ENCODE results near the gene CADPS2. TPM values are rescaled to one million over a fixed set of nuclear protein-coding genes. Genes with fewer than 3 reads are reported as not detected.

Gene CADPS2
- total RNA-seq, 1 donor from 2014 or later, result 27.8 TPM

DNA sequence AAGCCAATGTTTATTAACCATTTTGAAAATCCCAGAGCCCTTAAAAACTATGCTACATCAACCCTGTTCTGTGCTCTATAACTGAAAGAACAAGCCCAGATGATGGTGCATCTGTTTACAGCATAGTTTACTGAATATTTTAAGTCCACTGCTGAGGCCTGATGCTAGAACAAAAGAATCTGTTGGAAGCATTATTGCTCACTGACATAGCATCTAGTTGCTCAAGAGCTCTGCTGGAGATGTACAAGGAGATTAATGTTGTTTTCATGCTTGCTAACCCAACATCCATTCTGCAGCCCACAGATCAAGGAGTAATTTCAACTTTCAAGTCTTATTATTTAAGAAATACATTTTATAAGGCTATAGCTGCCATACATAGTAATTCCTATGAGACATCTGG, 400.4 kb downstream of the CADPS2 start:
- Mint-ChIP-seq H3K4me1 (ENCODE audit: unreplicated experiment) (no peaks in the 10 kb centered on the region), H3K27ac (ENCODE audit: unreplicated experiment) (no peak overlapping the region), H3K4me3 (ENCODE audit: unreplicated experiment) (no peak overlapping the region), H3K9me3 (ENCODE audit: unreplicated experiment) (no peaks in the 10 kb centered on the region), H3K27me3 (ENCODE audit: unreplicated experiment) (no peaks in the 10 kb centered on the region), H3K36me3 (ENCODE audit: low read depth, unreplicated experiment) (no peaks in the 10 kb centered on the region)
- TF ChIP-seq, protein P1, sequence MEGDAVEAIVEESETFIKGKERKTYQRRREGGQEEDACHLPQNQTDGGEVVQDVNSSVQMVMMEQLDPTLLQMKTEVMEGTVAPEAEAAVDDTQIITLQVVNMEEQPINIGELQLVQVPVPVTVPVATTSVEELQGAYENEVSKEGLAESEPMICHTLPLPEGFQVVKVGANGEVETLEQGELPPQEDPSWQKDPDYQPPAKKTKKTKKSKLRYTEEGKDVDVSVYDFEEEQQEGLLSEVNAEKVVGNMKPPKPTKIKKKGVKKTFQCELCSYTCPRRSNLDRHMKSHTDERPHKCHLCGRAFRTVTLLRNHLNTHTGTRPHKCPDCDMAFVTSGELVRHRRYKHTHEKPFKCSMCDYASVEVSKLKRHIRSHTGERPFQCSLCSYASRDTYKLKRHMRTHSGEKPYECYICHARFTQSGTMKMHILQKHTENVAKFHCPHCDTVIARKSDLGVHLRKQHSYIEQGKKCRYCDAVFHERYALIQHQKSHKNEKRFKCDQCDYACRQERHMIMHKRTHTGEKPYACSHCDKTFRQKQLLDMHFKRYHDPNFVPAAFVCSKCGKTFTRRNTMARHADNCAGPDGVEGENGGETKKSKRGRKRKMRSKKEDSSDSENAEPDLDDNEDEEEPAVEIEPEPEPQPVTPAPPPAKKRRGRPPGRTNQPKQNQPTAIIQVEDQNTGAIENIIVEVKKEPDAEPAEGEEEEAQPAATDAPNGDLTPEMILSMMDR (IDR thresholded peaks at IDR 0.05; ENCODE audit: unreplicated experiment), result no peak
- no peak for DNase-seq (ENCODE audit: low spot score)

DNA sequence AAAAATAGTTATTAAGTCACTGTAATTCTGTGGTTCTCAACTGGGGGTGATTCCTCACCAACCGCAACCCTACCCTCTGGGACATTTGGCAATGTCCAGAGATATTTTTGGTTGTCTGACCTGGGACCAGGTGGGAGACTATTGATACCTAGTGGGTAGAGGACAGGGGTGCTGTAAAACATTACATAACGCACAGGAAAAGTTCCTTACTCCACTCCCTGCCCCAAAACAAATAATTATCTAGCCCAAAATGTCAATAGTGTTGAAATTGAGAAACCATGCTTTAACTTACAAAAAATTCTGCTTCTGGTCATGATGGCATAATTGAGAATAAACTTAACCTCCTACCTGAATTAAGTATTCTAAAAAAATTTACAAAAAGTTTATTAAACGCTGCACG, 404.0 kb downstream of the CADPS2 start:
- Mint-ChIP-seq H3K9me3 (ENCODE audit: unreplicated experiment) (no peaks in the 10 kb centered on the region), H3K4me1 (ENCODE audit: unreplicated experiment) (no peaks in the 10 kb centered on the region), H3K36me3 (ENCODE audit: low read depth, unreplicated experiment) (no peaks in the 10 kb centered on the region), H3K27ac (ENCODE audit: unreplicated experiment) (no peak overlapping the region), H3K4me3 (ENCODE audit: unreplicated experiment) (no peak overlapping the region), H3K27me3 (ENCODE audit: unreplicated experiment) (no peaks in the 10 kb centered on the region)
- DNase-seq (ENCODE audit: low spot score), result no peak
- TF ChIP-seq, protein P1 (IDR thresholded peaks at IDR 0.05; ENCODE audit: unreplicated experiment), result no peak

DNA sequence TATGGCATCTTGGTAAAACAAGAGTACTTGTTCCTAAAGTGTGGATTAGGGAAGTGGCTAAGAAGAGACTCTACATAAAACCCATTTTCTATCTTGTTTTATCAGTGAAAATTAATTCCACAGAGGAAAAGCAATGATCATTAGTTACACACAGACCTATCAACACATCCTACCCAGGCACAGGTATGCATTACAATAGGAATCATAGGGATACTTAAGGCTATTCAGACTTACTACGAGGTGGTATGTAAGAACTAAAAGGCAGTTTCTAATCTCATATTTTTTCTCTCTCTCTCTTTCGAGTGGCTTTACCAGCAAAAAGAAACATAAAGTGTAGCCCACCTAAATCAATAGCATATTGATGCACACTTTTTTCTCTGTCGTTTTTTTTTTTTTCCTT, 415.4 kb downstream of the CADPS2 start:
- Mint-ChIP-seq H3K4me1 (ENCODE audit: unreplicated experiment) (peaks cover 6% of the 10 kb centered on the region), H3K9me3 (ENCODE audit: unreplicated experiment) (no peaks in the 10 kb centered on the region), H3K27me3 (ENCODE audit: unreplicated experiment) (no peaks in the 10 kb centered on the region), H3K4me3 (ENCODE audit: unreplicated experiment) (no peak overlapping the region), H3K27ac (ENCODE audit: unreplicated experiment) (no peak overlapping the region), H3K36me3 (ENCODE audit: low read depth, unreplicated experiment) (no peaks in the 10 kb centered on the region)
- TF ChIP-seq, protein P1 (IDR thresholded peaks at IDR 0.05; ENCODE audit: unreplicated experiment), result no peak
- DNase-seq (ENCODE audit: low spot score), result no peak

DNA sequence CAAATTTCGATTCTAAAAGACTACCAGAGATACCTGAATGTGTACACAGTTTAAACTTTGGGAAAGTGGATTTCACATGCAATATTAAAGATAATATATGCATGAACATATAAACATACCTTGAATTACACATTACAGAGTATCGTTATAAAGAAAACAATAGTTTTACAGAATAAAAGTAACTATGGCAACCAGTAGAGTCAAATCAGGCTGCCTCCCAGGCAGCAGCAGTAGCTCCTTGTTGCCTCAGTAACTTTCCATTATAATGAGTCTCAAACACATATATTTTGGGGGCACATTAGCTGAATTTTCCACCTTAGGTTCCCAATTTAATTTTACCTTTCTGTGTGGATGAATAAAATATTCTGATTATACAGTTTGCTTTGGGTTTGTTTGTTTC, 417.3 kb downstream of the CADPS2 start:
- Mint-ChIP-seq H3K27me3 (ENCODE audit: unreplicated experiment) (no peaks in the 10 kb centered on the region), H3K9me3 (ENCODE audit: unreplicated experiment) (no peaks in the 10 kb centered on the region), H3K27ac (ENCODE audit: unreplicated experiment) (no peak overlapping the region), H3K36me3 (ENCODE audit: low read depth, unreplicated experiment) (no peaks in the 10 kb centered on the region), H3K4me1 (ENCODE audit: unreplicated experiment) (peaks cover 4% of the 10 kb centered on the region), H3K4me3 (ENCODE audit: unreplicated experiment) (no peak overlapping the region)
- TF ChIP-seq, protein P1 (IDR thresholded peaks at IDR 0.05; ENCODE audit: unreplicated experiment), result no peak
- DNase-seq (ENCODE audit: low spot score), result no peak

DNA sequence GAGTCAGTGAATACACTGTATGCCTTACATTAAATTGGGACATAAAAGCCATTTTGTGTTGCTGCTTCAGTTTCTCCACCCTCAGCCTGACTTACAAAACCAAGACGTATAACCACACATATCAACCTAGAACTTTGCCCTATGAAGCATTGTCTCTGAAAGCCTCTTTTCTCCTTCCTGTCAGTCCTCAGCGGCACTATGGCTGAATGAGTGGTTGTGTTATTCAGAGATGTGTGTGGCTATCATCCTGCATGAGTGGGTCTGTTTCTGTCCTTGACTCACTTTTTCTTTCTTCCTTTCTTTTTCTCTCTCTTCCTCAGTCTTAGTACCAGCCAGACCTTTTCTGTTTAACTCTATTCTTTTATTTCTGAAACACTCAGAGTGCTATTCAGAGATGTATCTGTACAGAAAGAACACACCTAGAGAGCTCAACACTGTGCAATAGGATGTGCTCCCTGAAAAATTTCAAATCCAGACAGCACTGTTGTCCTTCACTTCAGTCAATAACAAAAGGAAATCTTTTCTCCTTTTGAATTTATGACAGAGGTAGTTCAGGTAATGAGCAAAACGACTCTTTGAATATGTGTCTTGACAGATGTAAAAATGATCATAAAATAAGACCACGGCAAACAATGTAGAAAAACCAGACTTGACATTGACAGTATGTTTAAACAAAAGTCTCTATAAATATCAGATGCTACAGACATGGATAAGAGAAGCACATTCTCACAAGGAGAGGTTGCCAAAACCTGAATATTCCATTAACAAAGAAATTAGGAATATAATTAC, 418.4 kb downstream of the CADPS2 start:
- Mint-ChIP-seq H3K4me1 (ENCODE audit: unreplicated experiment) (no peaks in the 10 kb centered on the region), H3K9me3 (ENCODE audit: unreplicated experiment) (no peaks in the 10 kb centered on the region), H3K27ac (ENCODE audit: unreplicated experiment) (no peak overlapping the region), H3K27me3 (ENCODE audit: unreplicated experiment) (no peaks in the 10 kb centered on the region), H3K36me3 (ENCODE audit: low read depth, unreplicated experiment) (no peaks in the 10 kb centered on the region), H3K4me3 (ENCODE audit: unreplicated experiment) (no peak overlapping the region)
- TF ChIP-seq, protein P1 (IDR thresholded peaks at IDR 0.05; ENCODE audit: unreplicated experiment), result no peak
- DNase-seq (ENCODE audit: low spot score), result no peak
